Stimulated activated CD4-positive, alpha-beta T cell treated with anti-CD3 and anti-CD28 coated beads, Interleukin-12 subunit alpha, Interleukin-12 subunit beta, amount 100 ng/mL, for 48 hours (primary cell): Measurements from ENCODE around the gene GSG1L.
"Not testable (repeated sequence)": the region's sequence is repeated elsewhere in the genome, so short reads cannot be mapped to it uniquely, and the experiment has no call there.

Experiments used
- DNase-seq, 3 donors: peaks; one replicate each; pipeline ENCODE4 v3.0.0-alpha.2; 2020; ENCODE audit warnings: low read depth in 2 of 3, low spot score in 1 of 3

GSG1L gene

DNA sequence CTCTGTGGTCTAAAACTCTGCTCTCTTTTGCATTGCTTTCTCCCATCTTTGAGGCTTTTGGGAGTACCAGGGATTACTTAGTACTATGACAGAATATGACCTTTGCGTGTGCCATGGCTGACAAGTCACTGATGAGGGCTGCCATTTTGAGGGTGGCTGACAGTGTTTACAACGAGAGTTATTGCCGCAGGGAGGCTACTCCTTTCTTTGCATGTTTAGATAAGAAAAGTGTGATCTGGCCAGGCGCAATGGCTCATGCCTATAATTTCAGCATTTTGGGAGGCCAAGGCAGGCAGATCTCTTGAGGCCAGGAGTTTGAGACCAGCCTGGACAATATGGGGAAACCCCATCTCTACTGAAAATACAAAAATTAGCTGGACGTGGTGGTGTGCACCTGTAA lies 77.5 kb downstream of the GSG1L start:
- no peak for DNase-seq

DNA sequence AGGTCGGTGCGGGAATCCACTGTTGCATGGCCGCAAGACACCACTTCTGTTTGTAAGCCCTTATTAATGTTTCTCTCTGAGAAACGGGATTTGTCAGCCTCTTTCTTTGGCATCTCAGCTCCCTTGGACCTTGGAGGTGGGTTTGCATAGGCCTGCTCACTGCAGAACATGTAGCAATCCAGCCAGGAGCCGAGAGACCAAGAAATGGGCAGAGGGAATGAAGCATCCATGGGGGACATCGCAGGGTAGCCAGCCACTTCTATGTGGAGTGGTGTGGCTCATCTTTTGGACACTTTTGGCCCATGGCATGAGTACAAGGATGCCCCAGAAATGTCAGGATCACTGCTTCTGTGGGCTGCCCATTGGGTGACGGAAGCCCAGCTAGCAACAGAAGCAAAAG lies 79.4 kb downstream of the GSG1L start:
- DNase-seq: no peak

DNA sequence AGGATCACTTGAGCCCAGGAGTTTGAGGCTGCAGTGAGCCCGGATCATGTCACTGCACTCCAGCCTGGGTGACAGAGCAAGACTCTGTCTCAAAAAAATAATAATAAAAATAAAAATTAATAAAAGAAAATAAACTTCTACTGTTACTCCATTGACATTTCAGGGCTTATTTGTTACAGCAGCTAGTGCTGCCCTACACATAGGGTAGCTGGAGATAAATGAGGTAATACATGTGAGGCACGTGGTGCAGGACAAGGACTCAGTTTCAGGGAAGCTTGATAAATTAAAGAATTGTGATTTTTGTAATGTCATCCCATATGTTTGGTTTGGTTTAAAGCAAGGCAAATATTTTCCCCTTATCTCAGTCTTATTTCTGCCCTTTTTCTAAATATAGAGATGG lies 80.3 kb downstream of the GSG1L start:
- no peak for DNase-seq

DNA sequence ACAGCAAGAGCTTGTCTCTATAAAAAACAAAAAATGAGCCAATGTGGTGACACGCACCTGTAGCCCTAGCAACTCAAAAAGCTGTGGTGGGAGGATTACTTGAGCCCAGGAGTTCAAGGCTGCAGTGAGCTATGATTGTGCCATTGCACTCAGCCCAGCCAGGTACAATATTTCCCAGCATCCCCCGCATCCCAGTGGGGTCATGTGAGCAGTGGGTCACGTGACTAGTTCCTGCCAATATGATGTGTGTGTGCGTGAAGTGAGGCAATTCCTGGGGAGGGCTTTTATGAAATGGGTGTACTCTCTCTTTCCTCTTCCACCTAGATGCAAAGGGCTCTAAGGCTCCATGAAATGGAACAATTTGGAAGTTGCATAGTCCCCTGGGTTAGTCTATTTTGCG lies 81.3 kb downstream of the GSG1L start:
- no peak for DNase-seq

DNA sequence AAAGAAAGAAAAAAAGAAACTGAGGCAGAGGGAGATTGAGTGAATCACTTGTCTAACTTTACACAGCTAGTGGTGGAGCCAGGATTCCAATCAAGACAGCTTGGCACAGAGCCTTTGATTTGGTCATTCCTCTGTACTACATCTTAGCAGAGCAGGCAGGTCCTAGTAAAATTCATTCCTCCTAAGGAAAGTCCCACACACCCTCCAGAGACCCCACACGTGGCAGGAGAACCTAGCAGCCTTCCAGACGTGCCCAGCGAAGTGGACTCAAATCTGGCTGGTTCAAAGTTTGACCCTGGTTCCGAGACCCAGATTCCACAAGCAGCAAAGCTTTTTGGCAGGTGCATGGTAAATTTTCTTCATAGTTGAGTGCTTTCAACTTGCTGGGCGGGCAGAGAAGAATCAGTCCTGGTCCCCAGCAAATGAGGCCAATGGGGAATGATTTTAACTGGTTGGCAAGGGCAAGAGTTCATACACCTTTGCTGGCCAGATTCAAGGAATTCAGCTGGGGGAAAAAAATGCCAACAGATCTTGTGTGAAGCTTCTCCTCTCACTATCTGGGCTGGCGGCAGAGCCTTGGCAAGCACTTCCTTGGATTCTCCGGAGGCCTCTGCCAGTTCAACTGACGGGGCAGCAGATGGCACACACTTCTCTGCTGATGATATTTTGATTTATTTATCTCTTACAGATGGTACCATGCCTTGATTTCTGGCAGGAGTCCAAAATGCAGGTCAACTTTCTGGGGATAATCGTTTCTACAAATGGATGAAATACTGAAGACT lies 82.4 kb downstream of the GSG1L start:
- no peak for DNase-seq

DNA sequence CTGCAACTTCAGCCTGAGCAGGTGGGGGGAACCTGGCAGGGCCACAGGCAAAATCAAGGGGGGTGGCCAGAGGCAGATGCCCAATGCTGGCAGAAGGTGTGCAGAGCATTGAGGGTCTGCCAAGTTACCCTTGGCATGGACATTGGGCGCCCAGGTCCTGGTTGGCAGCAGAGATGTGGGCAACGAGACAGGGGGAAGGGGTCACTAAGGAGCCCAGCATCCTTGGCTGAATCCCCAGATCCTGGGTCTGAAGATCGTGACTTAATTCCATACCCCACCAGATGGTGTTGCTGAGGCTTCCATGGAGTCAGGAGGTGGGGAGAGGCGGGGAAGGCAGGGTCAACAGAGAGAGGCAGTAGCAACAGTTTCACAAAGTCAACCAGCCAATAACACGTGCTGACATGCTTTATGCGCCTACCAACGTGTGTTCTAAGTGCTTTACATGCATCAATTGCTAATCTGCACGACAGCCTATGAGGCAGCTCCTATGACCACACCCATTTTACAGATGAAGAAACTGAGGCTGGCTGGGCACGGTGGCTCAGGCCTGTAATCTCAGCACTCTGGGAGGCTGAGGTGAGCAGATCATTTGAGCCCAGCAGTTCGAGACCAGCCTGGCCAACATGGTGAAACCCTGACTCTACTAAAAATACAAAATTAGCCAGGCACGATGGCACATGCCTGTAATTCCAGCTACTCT lies 83.3 kb downstream of the GSG1L start:
- DNase-seq: no peak

DNA sequence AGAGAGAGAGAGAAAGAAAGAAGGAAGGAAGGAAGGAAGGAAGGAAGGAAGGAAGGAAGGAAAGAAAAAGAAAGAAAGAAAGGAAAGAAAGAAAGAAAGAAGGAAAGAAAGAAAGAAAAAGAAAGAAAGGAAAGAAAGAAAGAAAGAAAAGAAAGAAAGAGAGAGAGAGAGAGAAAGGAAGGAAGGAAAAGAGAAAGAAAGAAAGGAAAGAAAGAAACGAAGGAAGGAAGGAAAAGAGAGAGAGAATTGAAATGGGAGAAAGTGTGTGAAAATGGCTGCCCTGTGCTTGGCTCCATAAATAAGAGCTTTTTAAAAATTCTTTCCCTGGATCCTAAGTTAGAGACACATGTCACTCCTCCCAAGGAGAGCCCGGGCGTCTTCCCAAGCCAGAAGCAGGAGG lies 83.8 kb downstream of the GSG1L start:
- DNase-seq: not testable (repeated sequence)

DNA sequence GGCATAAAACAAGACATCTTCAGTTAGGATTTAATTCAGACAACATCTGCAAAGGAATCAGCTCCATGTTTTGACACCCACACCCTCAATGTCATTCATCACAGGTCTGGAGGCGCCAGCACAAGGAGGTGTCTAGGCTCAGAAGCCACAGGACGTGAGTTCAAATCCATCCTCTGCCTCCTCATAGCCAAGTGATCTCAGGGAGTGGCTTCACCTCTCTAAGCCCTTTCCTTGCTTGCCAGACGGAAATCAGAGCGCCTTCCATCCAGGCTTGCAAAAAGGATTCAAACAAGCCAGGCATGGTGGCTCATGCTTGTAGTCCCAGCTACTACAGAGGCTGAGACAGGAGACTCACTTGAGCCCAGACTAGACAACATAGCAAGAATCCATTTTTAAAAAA lies 84.6 kb downstream of the GSG1L start:
- no peak for DNase-seq

DNA sequence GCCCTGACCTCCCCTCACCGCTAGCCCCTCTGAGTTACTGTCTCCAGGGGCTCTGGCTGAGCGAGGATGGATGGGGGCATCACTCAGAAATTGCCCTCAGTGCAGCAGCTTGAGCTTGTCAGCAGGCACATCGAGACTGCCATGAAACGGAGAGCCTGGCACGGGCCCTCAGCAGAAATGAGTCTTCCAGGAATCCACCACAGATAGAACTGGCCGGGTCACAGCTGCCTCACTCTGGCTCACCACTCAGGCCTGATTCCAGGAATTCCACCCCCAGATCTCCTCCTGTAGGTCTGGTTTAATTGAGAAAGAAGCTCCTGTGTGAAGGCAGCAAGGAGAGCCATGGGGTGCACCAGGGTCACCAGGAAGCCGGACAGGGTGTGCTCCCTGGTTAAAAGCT lies 85.5 kb downstream of the GSG1L start:
- no peak for DNase-seq

DNA sequence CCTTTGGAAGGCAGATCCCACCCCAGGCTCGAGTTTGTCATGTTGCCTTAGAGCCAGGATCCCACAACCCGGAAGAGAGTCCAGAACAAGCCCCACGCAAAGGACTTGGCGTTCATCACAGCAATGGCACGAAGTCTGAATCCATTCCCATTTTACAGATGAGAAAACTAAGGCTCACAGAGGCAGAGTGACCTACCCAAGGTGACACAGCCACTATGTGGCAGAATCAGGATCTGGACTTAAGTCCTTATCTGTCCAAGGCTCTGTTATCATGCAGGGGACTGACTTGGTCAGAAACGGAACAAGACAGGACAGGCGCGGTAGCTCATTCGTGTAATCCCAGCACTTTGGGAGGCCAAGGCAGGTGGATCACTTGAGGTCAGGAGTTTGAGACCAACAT lies 86.5 kb downstream of the GSG1L start:
- no peak for DNase-seq

DNA sequence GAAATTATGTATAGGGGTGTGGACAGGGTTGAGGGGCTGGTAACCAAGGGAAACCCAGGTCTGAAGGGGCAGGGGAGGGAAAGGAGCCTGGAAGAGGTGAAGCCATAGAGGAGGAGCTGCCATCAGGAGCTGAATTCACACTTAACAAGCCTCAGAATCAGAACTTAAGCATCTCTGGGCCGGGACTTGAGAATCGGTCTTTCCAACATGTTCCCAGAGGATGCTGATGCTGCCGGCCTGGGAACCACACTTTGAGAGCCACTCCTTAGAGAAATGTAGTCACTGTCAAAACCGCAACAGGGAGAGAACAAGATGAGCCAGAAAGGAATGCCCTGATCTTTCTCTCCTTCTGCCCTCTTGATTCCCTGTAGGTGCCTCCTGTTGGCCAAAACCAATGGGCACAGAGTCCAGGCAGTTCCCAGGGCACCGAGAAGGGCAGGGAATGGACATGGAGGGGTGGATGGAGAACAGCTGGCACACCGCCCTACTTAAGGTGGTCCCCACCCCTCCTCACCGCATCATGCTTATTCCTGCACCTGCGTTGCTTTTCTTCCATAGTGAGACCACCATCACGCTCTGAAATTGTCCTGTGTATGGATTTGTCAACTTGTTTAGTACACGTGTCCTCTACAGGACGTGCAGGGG lies 88.5 kb downstream of the GSG1L start:
- no peak for DNase-seq

DNA sequence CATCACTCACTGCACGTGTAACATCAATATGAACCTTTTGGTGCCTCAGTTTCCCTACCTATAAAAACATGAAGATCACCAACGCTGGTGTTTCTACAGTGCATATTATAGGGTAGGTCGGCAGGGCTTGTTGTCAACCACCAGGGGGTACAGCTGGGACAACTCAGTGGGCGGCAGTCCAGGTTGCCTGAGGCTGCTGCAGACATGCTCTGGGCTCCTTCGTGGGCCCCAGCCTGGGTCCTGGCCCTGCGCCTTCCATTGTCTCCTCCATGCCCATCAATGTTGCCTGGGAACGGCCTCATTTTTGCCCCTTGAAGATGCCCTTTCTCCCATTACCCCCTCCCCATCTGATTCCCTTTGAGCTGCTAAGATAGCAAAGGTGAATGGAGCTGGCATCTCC lies 89.8 kb downstream of the GSG1L start:
- no peak for DNase-seq

DNA sequence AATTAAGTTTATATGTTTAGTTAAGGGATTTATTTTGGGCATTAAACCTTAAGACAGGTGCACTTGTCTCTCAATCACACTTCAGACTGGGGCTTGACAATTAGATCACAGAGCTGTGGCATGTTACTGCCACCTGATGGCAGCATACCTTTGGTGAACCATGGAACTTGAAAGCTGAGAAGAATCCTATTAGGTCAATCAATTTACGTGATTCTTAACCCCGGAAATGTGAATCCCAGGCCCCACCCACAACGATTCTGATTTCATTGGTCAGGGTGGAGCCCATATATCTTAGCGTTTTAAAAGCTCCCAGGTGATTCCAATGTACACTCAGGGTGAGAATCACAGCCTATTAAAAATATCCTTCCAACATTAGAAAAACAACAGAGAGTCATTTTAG lies 91.0 kb downstream of the GSG1L start:
- DNase-seq: peak; percentile 17 to 42 (median 24)

DNA sequence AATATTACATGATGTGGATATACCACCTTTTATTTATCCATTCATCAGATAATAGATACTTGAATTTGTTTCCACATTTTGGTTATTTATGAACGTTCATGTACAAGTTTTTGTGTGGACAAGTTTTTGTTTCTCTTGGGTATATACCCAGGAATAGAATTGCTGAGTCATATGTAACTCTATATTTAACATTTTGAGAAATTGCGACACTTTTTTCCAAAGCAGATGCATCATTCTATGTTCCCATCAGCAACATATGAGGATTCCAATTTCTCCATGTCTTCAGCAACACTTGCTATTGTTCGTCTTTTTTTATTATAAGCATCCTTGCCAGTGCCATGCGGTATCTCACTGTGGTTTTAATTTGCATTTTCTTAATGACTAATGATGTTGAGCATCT lies 93.9 kb downstream of the GSG1L start:
- no peak for DNase-seq

DNA sequence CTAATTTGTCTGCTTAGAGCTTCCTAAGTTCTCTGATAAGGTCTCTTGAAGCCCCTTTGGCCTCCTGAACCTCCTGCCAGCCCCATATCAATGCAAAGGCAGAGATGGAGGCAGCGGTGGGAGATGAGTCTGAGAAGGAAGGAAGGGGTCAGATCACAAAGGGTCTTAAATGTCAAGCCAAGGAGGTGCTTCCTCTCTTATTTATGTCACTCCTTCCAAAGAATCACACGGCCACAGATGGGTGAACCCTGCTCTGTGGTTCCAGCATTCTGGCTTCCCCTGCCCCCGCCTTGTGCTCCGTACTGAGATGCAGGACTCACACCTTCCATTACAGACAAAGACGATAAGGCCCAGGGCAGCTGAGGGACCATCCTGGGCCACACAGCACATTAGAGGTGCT lies 96.3 kb downstream of the GSG1L start:
- no peak for DNase-seq

DNA sequence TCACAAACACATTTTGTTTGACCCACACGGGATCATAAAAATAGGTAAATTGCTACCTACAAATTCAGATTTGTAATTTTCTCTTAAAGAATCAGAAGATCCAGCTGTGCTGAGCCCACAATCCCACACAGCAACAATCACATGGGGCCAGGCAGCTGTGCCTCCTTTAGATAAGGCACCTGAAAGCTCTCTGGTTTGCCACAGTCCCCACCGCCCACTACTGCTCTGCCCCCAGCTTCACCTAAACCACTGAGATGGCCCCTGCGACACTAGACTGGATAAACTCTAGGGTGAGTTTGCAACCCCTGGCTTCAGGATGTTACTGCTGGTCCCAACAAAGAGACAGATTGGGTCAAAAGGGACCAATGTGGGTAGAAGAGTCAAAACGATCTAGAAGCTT lies 96.8 kb downstream of the GSG1L start:
- no peak for DNase-seq

DNA sequence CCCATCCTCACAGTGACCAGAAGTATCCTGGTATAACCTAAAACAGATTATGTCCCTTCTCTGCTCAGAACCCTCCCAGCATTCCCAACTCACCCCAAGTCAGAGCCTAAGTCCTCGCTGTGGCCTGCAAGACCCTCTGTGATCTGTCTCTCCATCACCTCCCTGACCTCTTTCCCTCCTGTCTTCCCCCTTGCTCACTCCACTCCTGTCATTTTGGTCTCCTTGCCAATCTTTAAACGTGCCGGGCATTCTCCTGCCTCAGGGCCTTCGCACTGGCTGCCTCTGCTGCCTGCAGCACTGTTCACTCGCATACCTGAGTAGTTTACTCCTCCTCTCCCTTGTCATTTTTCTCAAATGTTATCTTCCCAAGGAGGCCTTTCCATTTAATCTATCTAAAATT lies 97.7 kb downstream of the GSG1L start:
- DNase-seq: no peak

DNA sequence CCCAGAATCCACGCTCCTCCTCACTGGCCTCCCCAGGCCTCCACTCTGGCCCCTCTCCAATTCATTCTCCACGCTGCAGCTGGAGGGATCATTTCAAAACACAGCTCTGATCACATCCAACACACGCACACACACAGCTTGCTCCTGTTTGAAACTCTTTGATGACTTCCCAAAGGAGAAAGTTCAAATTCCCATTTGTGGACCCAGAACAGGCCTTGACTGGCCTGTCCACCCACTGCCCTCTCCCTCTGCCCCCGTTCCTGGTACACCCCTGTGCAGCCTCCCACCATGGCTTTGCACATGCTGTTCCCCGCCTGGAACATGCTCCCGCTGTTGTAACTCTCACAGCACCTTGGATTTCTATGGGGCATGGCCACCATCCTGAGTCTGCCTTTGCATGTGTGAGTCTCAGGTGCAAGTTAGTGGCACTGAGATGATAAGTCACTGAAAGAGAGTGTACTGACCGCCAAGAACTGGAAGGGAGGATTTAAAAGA lies 100.0 kb downstream of the GSG1L start:
- DNase-seq: no peak

DNA sequence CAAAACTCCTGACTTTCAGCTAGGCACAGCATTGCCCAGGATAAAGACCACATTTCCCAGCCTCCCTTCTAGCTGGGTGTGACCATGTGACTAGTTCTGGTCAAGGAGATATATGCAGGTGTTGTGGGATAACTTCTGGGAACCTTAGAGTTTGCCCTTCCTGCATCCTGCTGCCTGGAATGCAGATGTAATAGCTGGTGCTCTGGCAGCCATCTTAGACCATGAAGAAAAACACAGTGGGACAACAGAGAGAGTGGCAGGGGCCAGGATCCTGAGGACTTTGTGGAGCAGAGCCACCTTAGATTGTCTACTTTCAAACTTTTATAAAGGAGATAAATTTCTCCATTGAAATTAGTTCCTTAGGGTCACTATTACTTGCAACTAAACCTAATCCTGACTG lies 101.3 kb downstream of the GSG1L start:
- DNase-seq: no peak

DNA sequence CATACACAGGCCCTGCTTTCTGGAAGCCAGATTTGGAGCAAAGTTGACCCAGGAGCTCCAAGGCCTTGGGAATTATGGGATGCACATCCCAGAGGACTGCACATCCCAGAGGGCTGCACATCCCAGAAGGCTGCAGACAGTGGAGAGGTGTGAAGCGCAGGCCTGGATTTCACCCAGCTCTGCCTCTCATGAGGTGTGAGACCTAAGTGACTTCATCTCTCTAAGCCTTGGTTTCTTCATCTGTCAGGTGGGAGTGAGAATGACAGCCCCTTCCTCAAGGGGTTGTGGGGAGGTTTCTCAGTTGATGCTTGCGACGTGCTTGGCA lies 102.3 kb downstream of the GSG1L start:
- no peak for DNase-seq

DNA sequence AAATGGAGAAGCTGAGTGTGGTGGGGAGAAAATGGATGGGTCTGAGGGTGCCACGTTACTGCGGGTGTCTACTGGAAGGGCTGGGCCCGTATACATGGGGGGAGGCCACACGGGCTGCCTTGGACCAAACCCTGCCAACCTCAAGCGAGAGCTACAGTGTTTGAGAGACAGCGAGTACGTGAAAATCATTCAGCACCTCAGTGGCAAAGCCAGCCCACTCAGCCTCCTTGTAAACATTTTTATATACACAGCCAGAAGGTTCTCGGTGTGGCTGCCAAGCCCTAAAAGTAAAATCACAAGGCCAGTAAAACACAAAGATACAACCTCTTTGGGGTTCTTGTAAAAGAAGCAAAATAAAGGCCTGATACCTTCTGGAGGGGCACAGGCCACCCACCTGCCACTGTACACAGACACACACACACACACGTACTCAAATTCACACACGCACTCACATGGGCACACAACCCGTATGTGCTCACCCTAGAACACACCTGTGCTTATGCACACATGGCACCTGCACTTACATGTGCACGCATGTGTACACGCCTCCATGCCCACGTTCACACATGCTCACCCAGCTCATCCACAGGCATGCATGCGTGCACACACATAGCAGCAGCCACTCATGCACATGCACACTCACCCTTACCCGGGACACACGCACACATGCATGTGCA lies 102.8 kb downstream of the GSG1L start:
- no peak for DNase-seq

DNA sequence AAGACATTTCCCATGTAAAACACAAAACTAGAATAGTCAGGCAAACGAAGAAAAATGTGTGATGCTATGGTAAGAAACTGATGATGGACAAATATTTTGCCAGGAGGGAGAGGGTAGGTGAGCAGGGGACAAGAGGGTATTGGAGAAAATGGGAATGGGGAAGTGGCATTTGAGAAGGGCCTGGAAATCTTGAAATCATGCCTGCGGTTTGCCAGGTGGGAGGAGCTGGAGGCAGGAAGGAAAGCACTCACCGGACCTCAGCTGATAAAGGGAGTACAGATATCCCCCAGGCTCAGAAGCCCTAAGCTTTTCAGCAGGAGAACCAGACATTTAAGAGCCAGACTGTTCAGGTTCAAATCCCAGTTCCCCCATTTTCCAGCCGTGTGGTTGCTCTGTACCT lies 103.6 kb downstream of the GSG1L start:
- DNase-seq: no peak
